HUDEP-2 (cell line): ENCODE data around the gene MARCHF2.

Source experiments
- DNase-seq, 76 experiments: peaks; one replicate each; lab custom pipeline; 2025; ENCODE audit not compliant: unreplicated experiment in 76 of 76; lab: John Stamatoyannopoulos, UW

The MARCHF2 gene

DNA sequence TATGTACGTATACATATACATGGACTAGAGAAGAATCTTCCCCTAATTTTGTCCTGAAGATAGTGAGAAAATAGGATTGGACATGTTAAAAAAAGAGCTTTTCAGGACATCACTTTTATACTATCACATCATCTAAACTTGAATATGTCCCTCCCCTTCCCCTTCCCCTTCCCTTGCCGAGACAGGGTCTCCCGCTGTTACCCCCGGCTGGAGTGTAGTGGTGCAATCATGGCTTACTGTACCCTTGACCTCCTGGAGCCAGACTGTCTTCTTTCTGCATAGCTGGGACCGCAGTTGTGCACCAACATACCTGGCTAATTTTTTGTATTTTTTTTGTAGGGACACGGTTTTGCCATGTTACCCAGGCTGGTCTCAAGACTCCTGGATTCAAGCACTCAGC, 38.3 kb downstream of the MARCHF2 start:
- DNase-seq: no peak

DNA sequence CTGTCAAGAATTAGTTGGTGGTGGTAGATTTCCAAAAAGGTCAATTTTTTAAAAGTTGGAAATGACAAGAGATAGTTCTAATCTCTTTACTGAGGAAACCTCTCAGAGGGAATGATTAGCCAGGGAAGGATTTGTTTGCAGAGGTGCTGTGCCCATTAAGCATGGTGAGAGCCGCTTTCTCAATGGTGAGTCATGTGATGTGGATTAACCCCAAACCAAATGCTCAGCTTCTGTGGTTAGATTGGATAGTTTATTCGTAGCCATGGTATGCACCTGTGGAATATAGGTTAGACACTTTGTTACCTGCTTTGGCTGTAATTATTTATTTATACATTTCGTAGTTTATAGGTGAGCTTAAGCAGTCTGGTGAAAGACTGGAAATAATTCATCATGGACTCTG, 38.8 kb downstream of the MARCHF2 start:
- peak in 1 of 76 experiments; percentile 14 for DNase-seq

DNA sequence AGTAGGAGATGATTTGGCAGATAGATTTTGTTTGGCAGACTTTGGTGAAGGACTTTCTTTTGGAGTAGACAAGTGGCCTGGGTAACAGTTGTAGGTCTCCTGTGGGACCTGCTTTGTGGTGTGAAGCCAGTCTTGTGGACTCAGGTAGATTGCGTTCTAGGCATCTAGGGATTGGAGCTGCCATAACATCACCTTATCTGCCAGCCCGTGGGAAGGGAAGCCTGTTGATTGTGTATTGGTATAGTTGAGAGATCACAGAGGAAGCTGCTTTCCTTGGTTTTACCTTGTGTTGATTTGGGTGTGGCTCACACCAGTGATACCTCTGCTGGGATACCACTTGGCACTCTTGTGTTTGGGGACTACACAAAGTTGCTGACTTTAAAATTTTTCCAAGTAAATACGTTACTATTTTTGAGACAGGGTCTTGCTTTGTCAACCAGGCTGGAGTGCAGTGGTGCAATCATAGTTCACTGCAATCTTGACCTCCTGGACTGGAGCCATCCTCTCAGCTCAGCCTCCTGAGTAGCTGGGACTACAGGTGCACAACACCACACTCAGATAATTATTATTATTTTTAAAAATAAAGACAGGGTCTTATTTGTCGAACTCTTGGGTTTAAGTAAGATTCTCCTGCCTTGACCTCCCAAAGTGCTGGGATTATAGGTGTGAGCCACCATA, 39.5 kb downstream of the MARCHF2 start:
- DNase-seq: no peak

DNA sequence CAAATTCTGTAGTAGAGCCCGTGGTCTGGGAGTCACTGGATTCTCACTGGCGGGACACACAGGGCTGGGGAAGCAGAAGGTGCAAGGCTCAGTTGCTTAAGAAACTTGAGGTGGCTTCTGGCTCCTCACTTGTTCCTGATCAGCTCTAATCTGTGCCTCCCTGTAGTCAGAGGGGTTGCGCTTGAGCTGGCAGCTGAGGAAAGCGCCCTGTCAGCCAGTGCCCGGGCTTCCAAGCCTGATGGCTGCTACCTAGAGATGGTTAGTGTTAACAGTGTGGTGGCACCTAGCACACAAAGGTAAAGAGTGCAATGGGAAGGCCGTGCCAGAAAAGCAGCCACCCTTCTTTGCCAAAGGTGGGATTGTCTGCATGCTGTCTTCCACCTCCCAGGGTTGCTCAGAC, 40.5 kb downstream of the MARCHF2 start:
- no peak for DNase-seq

DNA sequence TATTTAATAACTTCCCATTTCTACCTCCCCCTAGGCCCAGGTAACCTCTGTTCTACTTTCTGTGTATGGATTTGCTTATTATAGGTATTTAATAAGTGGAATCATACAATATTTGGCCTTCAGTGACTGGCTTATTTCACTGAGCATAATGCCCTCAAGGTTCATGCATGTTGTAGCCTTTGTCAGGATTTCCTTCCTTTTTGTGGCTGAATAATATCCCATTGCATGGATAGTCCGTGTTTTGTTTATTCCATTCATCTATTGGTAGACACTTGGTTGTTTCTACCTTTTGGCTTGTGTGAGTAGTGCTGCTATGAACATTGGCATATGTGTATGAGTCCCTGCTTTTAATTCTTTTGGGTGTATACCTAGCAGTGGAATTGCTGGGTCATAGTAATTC, 41.1 kb downstream of the MARCHF2 start:
- no peak for DNase-seq

- no peak for DNase-seq
Observed at GRCh38 chr19:8455018-8455417, 41.9 kb downstream of the MARCHF2 start.

- peak in 7 of 76 experiments; percentile 7 to 28 (median 11) for DNase-seq
Observed at GRCh38 chr19:8456064-8456463, 43.0 kb downstream of the MARCHF2 start.

GRCh38 chr19:8457209-8457608, 44.1 kb downstream of the MARCHF2 start:
- DNase-seq: no peak

- DNase-seq: no peak
Observed at GRCh38 chr19:8457827-8458226, 44.7 kb downstream of the MARCHF2 start.

DNA sequence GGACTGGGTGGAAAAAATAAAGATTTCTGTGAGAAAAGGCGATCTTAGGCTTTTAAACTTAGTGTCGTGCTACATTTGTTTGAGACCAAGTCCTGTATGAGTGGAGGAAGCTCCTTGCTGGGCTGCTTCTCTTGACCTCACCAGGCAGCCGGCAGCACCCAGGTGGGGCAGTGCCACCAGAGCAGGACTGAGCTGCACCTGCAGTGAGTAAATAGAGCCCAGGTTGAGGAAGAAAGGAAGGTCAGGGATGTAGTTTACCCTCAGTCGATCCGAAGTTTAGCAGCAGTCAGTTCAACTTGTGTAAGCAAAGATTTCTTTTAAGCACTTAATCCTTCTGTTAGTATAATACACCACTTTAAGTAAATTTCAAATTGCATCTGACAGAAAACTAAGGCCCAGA, 45.3 kb downstream of the MARCHF2 start:
- DNase-seq: no peak

- no peak for DNase-seq
Observed at GRCh38 chr19:8459095-8459494, 46.0 kb downstream of the MARCHF2 start.

- DNase-seq: no peak
Observed at GRCh38 chr19:8459520-8460270, 46.6 kb downstream of the MARCHF2 start.

DNA sequence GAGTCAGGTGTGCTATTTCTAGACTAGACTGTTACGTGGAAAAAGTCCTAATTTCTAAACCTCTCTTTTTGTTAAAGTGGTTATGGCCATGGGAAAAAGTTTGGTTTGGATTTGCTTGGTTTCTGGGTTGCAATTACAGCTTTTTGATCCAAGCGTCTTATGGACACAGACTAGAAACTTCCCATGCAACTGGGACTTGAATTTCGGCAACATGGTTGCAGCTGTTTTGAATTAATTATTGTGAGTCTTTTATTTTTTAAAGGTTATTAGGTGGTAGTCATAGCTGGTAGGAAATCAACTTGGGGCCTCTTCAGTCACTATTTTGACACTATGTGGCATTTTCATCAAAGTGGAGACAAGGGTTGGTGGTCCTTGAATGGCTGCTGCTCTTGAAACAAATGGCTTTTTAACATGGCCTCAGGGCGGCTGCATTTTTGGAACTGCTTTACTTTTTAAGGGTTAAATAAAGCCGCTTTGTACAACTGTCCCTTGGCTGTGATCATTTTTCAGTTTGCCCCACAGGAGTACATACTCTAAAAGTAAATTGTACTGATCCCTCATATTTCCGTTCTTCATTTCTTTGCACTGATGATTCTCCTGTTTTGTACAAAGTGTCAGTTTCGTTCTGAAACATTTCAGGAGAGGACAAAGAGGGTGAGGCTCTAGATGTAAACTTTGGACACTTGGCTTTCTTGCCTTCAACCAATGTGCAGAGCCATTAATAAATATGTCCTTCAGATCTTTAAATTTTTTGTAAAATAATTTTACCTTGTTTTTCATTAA, 47.6 kb downstream of the MARCHF2 start:
- no peak for DNase-seq

GRCh38 chr19:8461376-8461775, 48.3 kb downstream of the MARCHF2 start:
- no peak for DNase-seq

DNA sequence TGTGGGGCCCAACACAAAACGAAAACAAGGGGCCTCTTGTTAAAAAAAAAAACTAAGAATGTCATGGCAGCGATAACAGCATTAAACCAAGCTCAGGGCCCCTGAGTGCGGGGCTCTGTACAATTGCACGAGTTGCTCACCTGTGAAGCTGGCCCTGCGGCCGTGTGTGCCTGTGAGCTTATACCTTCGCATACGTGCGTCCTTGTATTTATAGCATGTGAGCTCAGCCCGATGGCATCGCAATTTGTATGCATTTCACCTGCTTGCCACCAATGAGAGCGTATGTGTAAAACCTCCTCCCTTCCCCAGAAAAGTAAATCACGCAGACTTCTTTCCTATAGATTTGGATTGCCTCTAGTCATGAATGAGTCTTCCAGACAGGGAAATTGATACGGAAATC, 48.8 kb downstream of the MARCHF2 start:
- DNase-seq: no peak

DNA sequence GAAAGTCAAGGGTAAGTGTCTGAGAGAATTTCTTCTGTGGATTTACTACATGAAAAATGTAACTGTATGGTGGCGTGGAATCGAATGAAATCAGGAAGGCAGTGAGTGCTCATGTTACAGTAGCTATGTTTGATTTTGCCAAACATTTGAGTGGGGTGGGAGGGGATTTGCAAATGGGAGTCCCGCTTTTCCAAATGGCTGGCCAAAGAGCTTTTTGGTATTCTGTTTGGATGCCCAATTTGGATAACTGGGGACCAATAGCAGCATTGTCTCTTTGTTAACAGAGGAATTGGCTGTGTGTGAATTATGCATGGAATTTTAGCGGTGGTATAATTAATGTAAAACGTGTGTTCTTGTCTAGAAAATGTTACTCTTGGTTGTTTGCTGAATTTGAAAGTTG, 49.5 kb downstream of the MARCHF2 start:
- no peak for DNase-seq

GRCh38 chr19:8463365-8463764, 50.3 kb downstream of the MARCHF2 start:
- no peak for DNase-seq

DNA sequence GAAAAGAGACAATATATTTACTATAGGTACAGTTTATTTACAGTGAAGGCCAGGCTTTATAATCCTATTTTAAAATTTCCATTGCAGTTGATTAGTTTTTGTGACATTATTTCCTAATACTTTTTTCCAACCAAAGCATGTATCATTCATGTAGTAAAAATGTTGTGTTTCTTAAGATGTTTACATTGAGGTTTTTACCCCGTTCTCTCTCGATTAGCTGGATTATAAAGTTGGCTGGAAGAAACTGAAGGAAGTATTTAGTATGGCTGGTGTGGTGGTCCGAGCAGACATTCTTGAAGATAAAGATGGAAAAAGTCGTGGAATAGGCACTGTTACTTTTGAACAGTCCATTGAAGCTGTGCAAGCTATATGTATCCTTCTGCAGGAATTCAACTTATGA, 52.9 kb downstream of the MARCHF2 start:
- DNase-seq: no peak

- DNase-seq: no peak
Observed at GRCh38 chr19:8468124-8468523, 55.0 kb downstream of the MARCHF2 start.

DNA sequence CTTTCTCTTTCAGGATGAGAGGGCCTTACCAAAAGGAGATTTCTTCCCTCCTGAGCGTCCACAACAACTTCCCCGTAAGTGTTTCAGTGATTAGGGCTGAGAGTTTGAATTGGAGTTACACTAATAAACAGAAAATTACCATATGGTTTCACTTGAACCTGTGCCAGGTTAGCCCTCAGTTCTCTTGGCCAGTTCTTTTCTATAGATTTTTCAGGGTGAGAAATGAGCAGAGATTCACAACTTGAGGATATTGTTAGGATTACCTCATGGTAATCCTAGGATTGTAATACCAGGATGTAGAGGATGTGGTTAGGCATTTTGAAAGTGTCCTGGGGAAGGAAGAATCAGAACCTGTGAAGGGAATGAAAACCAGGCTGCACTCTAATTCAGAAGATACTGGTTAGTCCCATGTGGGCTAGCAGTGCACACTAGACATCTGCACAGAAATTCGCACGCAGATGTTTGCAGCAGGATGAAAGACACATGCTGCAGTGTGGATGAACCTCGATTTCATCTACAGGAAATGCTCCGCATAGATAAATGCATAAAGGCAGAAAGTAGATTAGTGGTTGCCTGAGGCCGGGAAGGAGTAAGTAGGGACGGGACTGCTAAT, 55.8 kb downstream of the MARCHF2 start:
- no peak for DNase-seq
